Vagina (tissue), 2 donors: ENCODE data around the gene MYO3B.

Experiments
- CTCF ChIP-seq, 3 experiments: fragments of 450-650 bp in 2 of 3; fragments of 200-600 bp in 1 of 3; sonication (generic) in 1 of 3; IDR thresholded peaks; one replicate each; pipeline ENCODE4 v1.5.1; 2017 to 2019; ENCODE audit warnings: antibody characterized with exemption in 3 of 3, mild to moderate bottlenecking in 2 of 3, moderate library complexity in 2 of 3
- POLR2A ChIP-seq, 2 donors: fragments of 450-650 bp; IDR thresholded peaks; one replicate each; pipeline ENCODE4 v1.6.1; 2017; ENCODE audit warnings: antibody characterized with exemption in 2 of 2, mild to moderate bottlenecking in 2 of 2, moderate library complexity in 2 of 2

GRCh38 chr2:170375192-170375591 lies 197.2 kb downstream of the MYO3B start:
- TF ChIP-seq CTCF (IDR thresholded peaks at IDR 0.05) = no peak
- no peak for TF ChIP-seq POLR2A (IDR thresholded peaks at IDR 0.05)
